HEK293 (cell line): ENCODE data around the gene TMEM238.

Experiments used
- AEBP2 ChIP-seq: fragments of 450-650 bp; formaldehyde crosslinking; IDR thresholded peaks from 2 replicates; pipeline ENCODE4 v1.5.1; 2016; ENCODE audit warnings: missing biosample characterization, missing genetic modification characterization, borderline replicate concordance
- ATF2 ChIP-seq: fragments of 450-650 bp; formaldehyde crosslinking; IDR thresholded peaks from 2 replicates; pipeline ENCODE4 v1.5.1; 2016; ENCODE audit warnings: missing biosample characterization, missing genetic modification characterization, low read depth
- GLIS2 ChIP-seq: fragments of 450-650 bp; formaldehyde crosslinking; IDR thresholded peaks from 2 replicates; pipeline ENCODE4 v1.5.1; 2016; ENCODE audit warnings: missing biosample characterization, missing genetic modification characterization
- KLF1 ChIP-seq: fragments of 450-650 bp; formaldehyde crosslinking; IDR thresholded peaks from 2 replicates; pipeline ENCODE4 v1.5.1; 2016; ENCODE audit warnings: missing biosample characterization, missing genetic modification characterization
- MEIS1 ChIP-seq: sonication (generic); formaldehyde crosslinking; IDR thresholded peaks from 2 replicates; pipeline ENCODE4 v1.8.1; 2022; ENCODE audit warnings: missing genetic modification reagents, mild to moderate bottlenecking, borderline replicate concordance
- PRDM4 ChIP-seq: fragments of 450-650 bp; formaldehyde crosslinking; IDR thresholded peaks from 2 replicates; pipeline ENCODE4 v1.5.1; 2017; ENCODE audit warnings: missing biosample characterization, missing genetic modification characterization
- SCRT1 ChIP-seq: fragments of 450-650 bp; formaldehyde crosslinking; IDR thresholded peaks from 2 replicates; pipeline ENCODE4 v1.5.1; 2016; ENCODE audit warnings: missing biosample characterization, missing genetic modification characterization, borderline replicate concordance
- SP7 ChIP-seq: fragments of 450-650 bp; formaldehyde crosslinking; IDR thresholded peaks from 2 replicates; pipeline ENCODE4 v1.5.1; 2016; ENCODE audit warnings: missing biosample characterization, missing genetic modification characterization
- ZBTB1 ChIP-seq: fragments of 450-650 bp; formaldehyde crosslinking; IDR thresholded peaks from 2 replicates; pipeline ENCODE4 v1.5.1; 2016; ENCODE audit warnings: missing biosample characterization, missing genetic modification characterization
- ZBTB10 ChIP-seq: fragments of 450-650 bp; formaldehyde crosslinking; IDR thresholded peaks from 2 replicates; pipeline ENCODE4 v1.5.1; 2016; ENCODE audit warnings: missing biosample characterization, missing genetic modification characterization
- ZBTB17 ChIP-seq: fragments of 450-650 bp; formaldehyde crosslinking; IDR thresholded peaks from 2 replicates; pipeline ENCODE4 v1.5.1; 2016; ENCODE audit warnings: missing biosample characterization, missing genetic modification characterization
- ZBTB8A ChIP-seq: fragments of 450-650 bp; formaldehyde crosslinking; IDR thresholded peaks from 2 replicates; pipeline ENCODE4 v1.5.1; 2016; ENCODE audit warnings: missing biosample characterization, missing genetic modification characterization
- ZFHX2 ChIP-seq: fragments of 450-650 bp; formaldehyde crosslinking; conservative IDR thresholded peaks from 2 replicates; pipeline ENCODE4 v1.5.1; 2016; ENCODE audit warnings: missing biosample characterization, missing genetic modification characterization
- ZIC2 ChIP-seq: fragments of 450-650 bp; formaldehyde crosslinking; IDR thresholded peaks from 2 replicates; pipeline ENCODE4 v1.5.1; 2016; ENCODE audit warnings: missing biosample characterization, missing genetic modification characterization
- ZNF146 ChIP-seq: fragments of 450-650 bp; formaldehyde crosslinking; IDR thresholded peaks from 2 replicates; pipeline ENCODE4 v1.5.1; 2016; ENCODE audit warnings: missing biosample characterization, missing genetic modification characterization
- ZNF157 ChIP-seq: fragments of 450-650 bp; formaldehyde crosslinking; IDR thresholded peaks from 2 replicates; pipeline ENCODE4 v1.5.1; 2016; ENCODE audit warnings: missing biosample characterization, missing genetic modification characterization
- ZNF211 ChIP-seq: fragments of 450-650 bp; formaldehyde crosslinking; IDR thresholded peaks from 2 replicates; pipeline ENCODE4 v1.5.1; 2016; ENCODE audit warnings: low read depth, missing biosample characterization, missing genetic modification characterization
- ZNF223 ChIP-seq: fragments of 450-650 bp; formaldehyde crosslinking; IDR thresholded peaks from 2 replicates; pipeline ENCODE4 v1.5.1; 2016; ENCODE audit warnings: missing biosample characterization, missing genetic modification characterization
- ZNF23 ChIP-seq: fragments of 450-650 bp; formaldehyde crosslinking; IDR thresholded peaks from 2 replicates; pipeline ENCODE4 v1.5.1; 2016; ENCODE audit warnings: missing biosample characterization, missing genetic modification characterization, borderline replicate concordance
- ZNF449 ChIP-seq: fragments of 450-650 bp; formaldehyde crosslinking; IDR thresholded peaks from 2 replicates; pipeline ENCODE4 v1.5.1; 2017; ENCODE audit warnings: missing biosample characterization, mild to moderate bottlenecking, missing genetic modification characterization, moderate library complexity
- ZNF510 ChIP-seq: fragments of 450-650 bp; formaldehyde crosslinking; IDR thresholded peaks from 2 replicates; pipeline ENCODE4 v1.5.1; 2018; ENCODE audit warnings: mild to moderate bottlenecking, missing genetic modification characterization, missing biosample characterization; ENCODE audit not compliant: insufficient replicate concordance
- ZNF548 ChIP-seq: fragments of 450-650 bp; formaldehyde crosslinking; IDR thresholded peaks from 2 replicates; pipeline ENCODE4 v1.5.1; 2016; ENCODE audit warnings: missing biosample characterization, missing genetic modification characterization
- ZNF600 ChIP-seq: fragments of 450-650 bp; formaldehyde crosslinking; IDR thresholded peaks from 2 replicates; pipeline ENCODE4 v1.5.1; 2016; ENCODE audit warnings: missing biosample characterization, missing genetic modification characterization
- ZNF654 ChIP-seq: fragments of 450-650 bp; formaldehyde crosslinking; IDR thresholded peaks from 2 replicates; pipeline ENCODE4 v1.5.1; 2016; ENCODE audit warnings: low read depth, missing biosample characterization, missing genetic modification characterization
- ZNF664 ChIP-seq: fragments of 450-650 bp; formaldehyde crosslinking; IDR thresholded peaks from 2 replicates; pipeline ENCODE4 v1.5.1; 2016; ENCODE audit warnings: missing biosample characterization, missing genetic modification characterization
- ZNF692 ChIP-seq: fragments of 450-650 bp; formaldehyde crosslinking; IDR thresholded peaks from 2 replicates; pipeline ENCODE4 v1.5.1; 2016; ENCODE audit warnings: missing biosample characterization, missing genetic modification characterization
- ZNF76 ChIP-seq: fragments of 450-650 bp; formaldehyde crosslinking; IDR thresholded peaks from 2 replicates; pipeline ENCODE4; 2016; ENCODE audit warnings: low read depth, missing biosample characterization, missing genetic modification characterization, borderline replicate concordance
- TF ChIP-seq, protein P1 (sequence below): fragments of 450-650 bp; formaldehyde crosslinking; IDR thresholded peaks from 2 replicates; pipeline ENCODE4 v1.5.1; 2016; ENCODE audit warnings: missing biosample characterization, missing genetic modification characterization

The TMEM238 gene

GRCh38 chr19:55390461-55390880 is 6.4 kb upstream of the TMEM238 start (continued):
- TF ChIP-seq ATF2: no peak
- TF ChIP-seq ZNF146 (tag by site-specific recombination): no peak
- no peak for TF ChIP-seq ZFHX2 (tag by site-specific recombination)
- no peak for TF ChIP-seq MEIS1 (CRISPR knock-in tag)
- no peak for TF ChIP-seq ZNF548
- TF ChIP-seq ZBTB10 (tag by site-specific recombination): no peak
- TF ChIP-seq SP7: no peak
- no peak for TF ChIP-seq ZNF664 (tag by site-specific recombination)
- TF ChIP-seq GLIS2 (tag by site-specific recombination): peak; percentile 64
- peak; percentile 97 for TF ChIP-seq ZNF449 (tag by site-specific recombination)
- TF ChIP-seq ZNF157: no peak
- TF ChIP-seq ZNF23 (tag by site-specific recombination): no peak
- TF ChIP-seq ZNF654 (tag by site-specific recombination): no peak
- peak; percentile 88 for TF ChIP-seq ZNF600
- TF ChIP-seq AEBP2 (tag by site-specific recombination): no peak
- no peak for TF ChIP-seq ZBTB1 (tag by site-specific recombination)
- 0 out of 2 replicates have a peak, but pooled peaks have one; percentile 24 for TF ChIP-seq ZBTB8A (tag by site-specific recombination)
- TF ChIP-seq, protein P1, sequence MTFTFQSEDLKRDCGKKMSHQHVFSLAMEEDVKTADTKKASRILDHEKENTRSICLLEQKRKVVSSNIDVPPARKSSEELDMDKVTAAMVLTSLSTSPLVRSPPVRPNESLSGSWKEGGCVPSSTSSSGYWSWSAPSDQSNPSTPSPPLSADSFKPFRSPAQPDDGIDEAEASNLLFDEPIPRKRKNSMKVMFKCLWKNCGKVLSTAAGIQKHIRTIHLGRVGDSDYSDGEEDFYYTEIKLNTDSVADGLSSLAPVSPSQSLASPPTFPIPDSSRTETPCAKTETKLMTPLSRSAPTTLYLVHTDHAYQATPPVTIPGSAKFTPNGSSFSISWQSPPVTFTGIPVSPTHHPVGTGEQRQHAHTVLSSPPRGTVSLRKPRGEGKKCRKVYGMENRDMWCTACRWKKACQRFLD (tag by site-specific recombination): no peak
- TF ChIP-seq SCRT1 (tag by site-specific recombination): no peak
- TF ChIP-seq ZNF211: no peak
- no peak for TF ChIP-seq PRDM4
- TF ChIP-seq ZBTB17: peak; percentile 60; the same call in 1 of the 2 replicates
- TF ChIP-seq ZNF76 (tag by site-specific recombination): no peak
- no peak for TF ChIP-seq KLF1 (tag by site-specific recombination)
- peak; percentile 99 for TF ChIP-seq ZIC2
- TF ChIP-seq ZNF223: no peak
- no peak for TF ChIP-seq ZNF510 (tag by site-specific recombination)
- no peak for TF ChIP-seq ZNF692 (tag by site-specific recombination)
